HepG2 (cell line): ENCODE measurements around the gene SKI. TPM values are rescaled to one million over a fixed set of nuclear protein-coding genes. Genes with fewer than 3 reads are reported as not detected.

Experiments
- AKAP8 ChIP-seq: sonication (generic); formaldehyde crosslinking; IDR thresholded peaks from 2 replicates; pipeline ENCODE4 v1.5.1; 2020; ENCODE audit warnings: mild to moderate bottlenecking, missing genetic modification reagents
- ARNT ChIP-seq: fragments of 450-650 bp; IDR thresholded peaks from 2 replicates; pipeline ENCODE4 v1.6.1; 2017
- BCL3 ChIP-seq: sonication (generic); formaldehyde crosslinking; IDR thresholded peaks from 2 replicates; pipeline ENCODE4 v1.5.1; 2020; ENCODE audit warnings: mild to moderate bottlenecking, missing genetic modification reagents, moderate library complexity
- BHLHE40 ChIP-seq: IDR thresholded peaks from 2 replicates; pipeline ENCODE4 v1.6.1; 2011; ENCODE audit warnings: low read length, improper control_type of control experiment
- EED ChIP-seq: sonication (generic); formaldehyde crosslinking; IDR thresholded peaks from 2 replicates; pipeline ENCODE4 v1.5.0; 2020; ENCODE audit warnings: mild to moderate bottlenecking, missing genetic modification reagents
- GATA4 ChIP-seq: sonication (generic); IDR thresholded peaks from 2 replicates; pipeline ENCODE4 v1.6.1; 2016; ENCODE audit warnings: antibody characterized with exemption, low read depth, borderline replicate concordance
- MAFK ChIP-seq, 2 experiments: IDR thresholded peaks in 1 of 2; conservative IDR thresholded peaks in 1 of 2; 2 replicates each; pipeline ENCODE4 v1.6.1; 2011; ENCODE audit warnings: improper control_type of control experiment in 2 of 2, low read length in 2 of 2
- MBNL3 ChIP-seq: fragments of 250-450 bp; sonication (Bioruptor Pico); conservative IDR thresholded peaks from 2 replicates; pipeline ENCODE4 v1.8.0; 2022; ENCODE audit warnings: mild to moderate bottlenecking, inconsistent platforms
- MED1 ChIP-seq: sonication (generic); formaldehyde crosslinking; IDR thresholded peaks from 2 replicates; pipeline ENCODE4 v1.4.0; 2020; ENCODE audit warnings: missing genetic modification reagents
- MEIS2 ChIP-seq: sonication (generic); formaldehyde crosslinking; IDR thresholded peaks from 2 replicates; pipeline ENCODE4 v1.9.0; 2021; ENCODE audit warnings: mild to moderate bottlenecking, missing genetic modification reagents
- NAIF1 ChIP-seq: sonication (generic); formaldehyde crosslinking; IDR thresholded peaks from 2 replicates; pipeline ENCODE4 v1.5.0; 2020; ENCODE audit warnings: mild to moderate bottlenecking, missing genetic modification reagents, borderline replicate concordance
- NFATC3 ChIP-seq: sonication (generic); formaldehyde crosslinking; IDR thresholded peaks from 2 replicates; pipeline ENCODE4 v1.5.1; 2020; ENCODE audit warnings: mild to moderate bottlenecking, missing genetic modification reagents
- ONECUT2 ChIP-seq: sonication (generic); formaldehyde crosslinking; IDR thresholded peaks from 2 replicates; pipeline ENCODE4 v1.4.0; 2020; ENCODE audit warnings: missing genetic modification reagents
- PAWR ChIP-seq: sonication (generic); formaldehyde crosslinking; IDR thresholded peaks from 2 replicates; pipeline ENCODE4 v1.4.0; 2020; ENCODE audit warnings: missing genetic modification reagents, mild to moderate bottlenecking, borderline replicate concordance
- PCBP2 ChIP-seq: fragments of 200-400 bp; formaldehyde crosslinking; optimal IDR thresholded peaks from 2 replicates; pipeline ENCODE3; 2018; ENCODE audit warnings: low read length, low read depth; ENCODE audit not compliant: poor library complexity, severe bottlenecking
- PHB2 ChIP-seq: fragments of 450-650 bp; IDR thresholded peaks from 2 replicates; pipeline ENCODE4 v1.6.1; 2018; ENCODE audit not compliant: partially characterized antibody
- ZNF230 ChIP-seq: sonication (generic); formaldehyde crosslinking; IDR thresholded peaks from 2 replicates; pipeline ENCODE4 v1.4.0; 2020; ENCODE audit warnings: mild to moderate bottlenecking, missing genetic modification reagents
- ZNF333 ChIP-seq: sonication (generic); formaldehyde crosslinking; IDR thresholded peaks from 2 replicates; pipeline ENCODE4 v1.4.0; 2020; ENCODE audit warnings: mild to moderate bottlenecking, missing genetic modification reagents, borderline replicate concordance
- ZNF432 ChIP-seq: sonication (generic); formaldehyde crosslinking; IDR thresholded peaks from 2 replicates; pipeline ENCODE4 v1.5.0; 2020; ENCODE audit warnings: missing genetic modification reagents, mild to moderate bottlenecking, borderline replicate concordance
- ZNF484 ChIP-seq: sonication (generic); formaldehyde crosslinking; IDR thresholded peaks from 2 replicates; pipeline ENCODE4 v1.5.1; 2020; ENCODE audit warnings: mild to moderate bottlenecking, low read depth, missing genetic modification reagents, borderline replicate concordance
- ZNF577 ChIP-seq: sonication (generic); formaldehyde crosslinking; IDR thresholded peaks from 2 replicates; pipeline ENCODE4 v1.4.0; 2020; ENCODE audit warnings: mild to moderate bottlenecking, low read depth, missing genetic modification reagents, borderline replicate concordance
- ZNF746 ChIP-seq: sonication (generic); formaldehyde crosslinking; IDR thresholded peaks from 2 replicates; pipeline ENCODE4 v1.8.0; 2022; ENCODE audit warnings: mild to moderate bottlenecking, missing genetic modification reagents
- polyA plus RNA-seq, 8 experiments: library from polyadenylated mRNA; depleted of rRNA in 3 of 8; stranded (reverse) in 7 of 8; unstranded in 1 of 8; fragments of >200 nt; fragmentation: Illumina TruSeq in 4 of 8; extraction: Trizol in 4 of 8; gene quantifications; 2 replicates each; pipeline versions ENCODE4 v1.2.1 to v1.2.3, GENCODE V29; 2011 to 2016; ENCODE audit warnings: low read depth in 4 of 8, missing spikeins in 1 of 8, mixed read lengths in 1 of 8; ENCODE audit not compliant: insufficient read depth in 1 of 8
- total RNA-seq, 5 experiments: library from RNA; depleted of rRNA; stranded (reverse); fragments of >200 nt; fragmentation: Illumina TruSeq; extraction: Trizol; gene quantifications; 2 replicates each; pipeline ENCODE4 v1.2.3, GENCODE V29; 2016; ENCODE audit warnings: low read depth in 1 of 5
- TF ChIP-seq, protein P1 (sequence below): sonication (generic); formaldehyde crosslinking; conservative IDR thresholded peaks from 2 replicates; pipeline ENCODE4 v1.4.0; 2020; ENCODE audit warnings: missing genetic modification reagents
- TF ChIP-seq, protein P2 (sequence below), 2 experiments: sonication (generic) in 1 of 2; formaldehyde crosslinking in 1 of 2; IDR thresholded peaks; 2 replicates each; pipeline versions ENCODE4 v1.5.1 to v1.6.1; 2011 to 2020; ENCODE audit warnings: borderline replicate concordance in 1 of 2, low read depth in 1 of 2, low read length in 1 of 2, mild to moderate bottlenecking in 1 of 2, missing genetic modification reagents in 1 of 2, moderate library complexity in 1 of 2
- TF ChIP-seq, protein P3 (sequence below): sonication (generic); formaldehyde crosslinking; IDR thresholded peaks from 2 replicates; pipeline ENCODE4 v1.8.1; 2023; ENCODE audit warnings: mild to moderate bottlenecking, inconsistent platforms, moderate library complexity, missing genetic modification reagents, borderline replicate concordance

The SKI gene
- total and polyA plus RNA-seq, 2 of the 13 experiments (the other 11 are each of a cell fraction or from before 2014, with no cell fraction given): 4.7 to 6.9 TPM

GRCh38 chr1:2233997-2234761 is 6.1 kb downstream of the SKI start (continued):
- TF ChIP-seq, protein P1, sequence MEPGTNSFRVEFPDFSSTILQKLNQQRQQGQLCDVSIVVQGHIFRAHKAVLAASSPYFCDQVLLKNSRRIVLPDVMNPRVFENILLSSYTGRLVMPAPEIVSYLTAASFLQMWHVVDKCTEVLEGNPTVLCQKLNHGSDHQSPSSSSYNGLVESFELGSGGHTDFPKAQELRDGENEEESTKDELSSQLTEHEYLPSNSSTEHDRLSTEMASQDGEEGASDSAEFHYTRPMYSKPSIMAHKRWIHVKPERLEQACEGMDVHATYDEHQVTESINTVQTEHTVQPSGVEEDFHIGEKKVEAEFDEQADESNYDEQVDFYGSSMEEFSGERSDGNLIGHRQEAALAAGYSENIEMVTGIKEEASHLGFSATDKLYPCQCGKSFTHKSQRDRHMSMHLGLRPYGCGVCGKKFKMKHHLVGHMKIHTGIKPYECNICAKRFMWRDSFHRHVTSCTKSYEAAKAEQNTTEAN (CRISPR knock-in tag): peak; percentile 29; the same call in 1 of the 2 replicates
- TF ChIP-seq PCBP2 (no peak), ZNF230 (CRISPR knock-in tag) (no peak), BCL3 (CRISPR knock-in tag) (no peak), MED1 (CRISPR knock-in tag) (peak; percentile 84), AKAP8 (CRISPR knock-in tag) (0 out of 2 replicates have a peak, but pooled peaks have one; percentile 23), ZNF333 (CRISPR knock-in tag) (no peak; the same call in 1 of the 2 replicates), ARNT (no peak), NFATC3 (CRISPR knock-in tag) (no peak), ZNF577 (CRISPR knock-in tag) (no peak), MBNL3 (no peak), BHLHE40 (no peak), ONECUT2 (CRISPR knock-in tag) (no peak), EED (CRISPR knock-in tag) (no peak), MAFK (conservative IDR thresholded peaks at IDR 0.05 in 1 of 2, IDR thresholded peaks at IDR 0.05 in 1 of 2; ENCODE audit: low read length in 2 of 2) (no peak), ZNF432 (CRISPR knock-in tag) (no peak), GATA4 (no peak), PHB2 (no peak), NAIF1 (CRISPR knock-in tag) (no peak), MEIS2 (CRISPR knock-in tag) (no peak), PAWR (CRISPR knock-in tag) (no peak), ZNF484 (no peak), ZNF746 (peak; percentile 94)
- TF ChIP-seq, protein P2, sequence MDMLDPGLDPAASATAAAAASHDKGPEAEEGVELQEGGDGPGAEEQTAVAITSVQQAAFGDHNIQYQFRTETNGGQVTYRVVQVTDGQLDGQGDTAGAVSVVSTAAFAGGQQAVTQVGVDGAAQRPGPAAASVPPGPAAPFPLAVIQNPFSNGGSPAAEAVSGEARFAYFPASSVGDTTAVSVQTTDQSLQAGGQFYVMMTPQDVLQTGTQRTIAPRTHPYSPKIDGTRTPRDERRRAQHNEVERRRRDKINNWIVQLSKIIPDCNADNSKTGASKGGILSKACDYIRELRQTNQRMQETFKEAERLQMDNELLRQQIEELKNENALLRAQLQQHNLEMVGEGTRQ (IDR thresholded peaks at IDR 0.05; ENCODE audit: low read depth, low read length): no peak
- TF ChIP-seq, protein P2 (CRISPR knock-in tag; IDR thresholded peaks at IDR 0.05; ENCODE audit: borderline replicate concordance): no peak
- TF ChIP-seq, protein P3, sequence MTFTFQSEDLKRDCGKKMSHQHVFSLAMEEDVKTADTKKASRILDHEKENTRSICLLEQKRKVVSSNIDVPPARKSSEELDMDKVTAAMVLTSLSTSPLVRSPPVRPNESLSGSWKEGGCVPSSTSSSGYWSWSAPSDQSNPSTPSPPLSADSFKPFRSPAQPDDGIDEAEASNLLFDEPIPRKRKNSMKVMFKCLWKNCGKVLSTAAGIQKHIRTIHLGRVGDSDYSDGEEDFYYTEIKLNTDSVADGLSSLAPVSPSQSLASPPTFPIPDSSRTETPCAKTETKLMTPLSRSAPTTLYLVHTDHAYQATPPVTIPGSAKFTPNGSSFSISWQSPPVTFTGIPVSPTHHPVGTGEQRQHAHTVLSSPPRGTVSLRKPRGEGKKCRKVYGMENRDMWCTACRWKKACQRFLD: no peak
